OCI-LY1 (cell line): Measurements from ENCODE around the gene PRCD.

ENCODE experiments used
- H2AFZ ChIP-seq: fragments of 200-600 bp; sonication (generic), shearing (Covaris generic); 2 replicates; pipeline ENCODE4 v1.6.0; 2014; ENCODE audit warnings: antibody characterized with exemption, mild to moderate bottlenecking, low read length
- H3F3A ChIP-seq: fragments of 200-600 bp; sonication (generic), shearing (Covaris generic); 2 replicates; pipeline ENCODE4 v1.6.0; 2014; ENCODE audit warnings: mild to moderate bottlenecking, antibody characterized with exemption, low read length, moderate library complexity; ENCODE audit not compliant: insufficient read depth
- H3K27ac ChIP-seq: fragments of 200-600 bp; sonication (generic); 2 replicates; pipeline ENCODE4 v1.5.1; 2014; ENCODE audit warnings: low read length, mixed run types, mild to moderate bottlenecking, low read depth; ENCODE audit not compliant: poor library complexity, severe bottlenecking
- H3K27me3 ChIP-seq: fragments of 200-600 bp; sonication (generic); 2 replicates; pipeline ENCODE4 v1.6.0; 2014; ENCODE audit warnings: antibody characterized with exemption, mild to moderate bottlenecking, low read length, moderate library complexity; ENCODE audit not compliant: insufficient read depth
- H3K36me3 ChIP-seq: fragments of 200-600 bp; sonication (generic); 2 replicates; pipeline ENCODE4 v1.6.1; 2014; ENCODE audit warnings: mild to moderate bottlenecking, antibody characterized with exemption, low read length, moderate library complexity, mixed read lengths; ENCODE audit not compliant: insufficient read depth
- H3K4me1 ChIP-seq: fragments of 200-600 bp; sonication (generic); 2 replicates; pipeline ENCODE4 v1.5.1; 2014; ENCODE audit warnings: mild to moderate bottlenecking, low read length, moderate library complexity; ENCODE audit not compliant: insufficient read depth, severe bottlenecking
- H3K4me2 ChIP-seq: fragments of 200-600 bp; sonication (generic), shearing (Covaris generic); 2 replicates; pipeline ENCODE4 v1.6.1; 2014; ENCODE audit warnings: low read length
- H3K4me3 ChIP-seq: fragments of 200-600 bp; sonication (generic); 2 replicates; pipeline ENCODE4 v1.5.1; 2014; ENCODE audit warnings: low read length, low read depth, mild to moderate bottlenecking, mixed read lengths; ENCODE audit not compliant: poor library complexity, severe bottlenecking
- H3K79me2 ChIP-seq: fragments of 200-600 bp; shearing (Covaris generic); 2 replicates; pipeline ENCODE4 v1.6.1; 2016; ENCODE audit warnings: mixed run types, low read length, mixed read lengths; ENCODE audit not compliant: insufficient read depth
- H3K9ac ChIP-seq: fragments of 200-600 bp; sonication (generic), shearing (Covaris generic); 2 replicates; pipeline ENCODE4 v1.6.1; 2014; ENCODE audit warnings: mild to moderate bottlenecking, low read length, mixed read lengths
- H3K9me2 ChIP-seq: fragments of 200-600 bp; sonication (generic), shearing (Covaris generic); 2 replicates; pipeline ENCODE4 v1.6.1; 2014; ENCODE audit warnings: low read depth, mild to moderate bottlenecking, low read length, mixed read lengths
- H3K9me3 ChIP-seq: fragments of 200-600 bp; shearing (Covaris generic); 2 replicates; pipeline ENCODE4 v1.6.1; 2014; ENCODE audit warnings: low read length, mixed read lengths
- H4K20me1 ChIP-seq: fragments of 200-600 bp; sonication (generic), shearing (Covaris generic); 2 replicates; pipeline ENCODE4 v1.6.0; 2016; ENCODE audit warnings: mild to moderate bottlenecking, low read length; ENCODE audit not compliant: insufficient read depth
- EZH2 ChIP-seq: fragments of 200-600 bp; sonication (generic), shearing (Covaris generic); IDR thresholded peaks from 2 replicates; pipeline ENCODE4 v1.8.0; 2017; ENCODE audit warnings: borderline replicate concordance, mixed run types, mild to moderate bottlenecking, antibody characterized with exemption, low read length, moderate library complexity, mixed read lengths
- TF ChIP-seq, protein P1 (sequence below): fragments of 200-600 bp; sonication (generic), shearing (Covaris generic); IDR thresholded peaks from 2 replicates; pipeline ENCODE4 v1.5.1; 2017; ENCODE audit warnings: mild to moderate bottlenecking, antibody characterized with exemption, low read length, moderate library complexity, mixed read lengths

PRCD gene

GRCh38 chr17:76570457-76570856 is 30.6 kb downstream of the PRCD start:
- no peaks in the 10 kb centered on the region for H3K9me3 ChIP-seq
- TF ChIP-seq EZH2, result no peak
- TF ChIP-seq, protein P1, sequence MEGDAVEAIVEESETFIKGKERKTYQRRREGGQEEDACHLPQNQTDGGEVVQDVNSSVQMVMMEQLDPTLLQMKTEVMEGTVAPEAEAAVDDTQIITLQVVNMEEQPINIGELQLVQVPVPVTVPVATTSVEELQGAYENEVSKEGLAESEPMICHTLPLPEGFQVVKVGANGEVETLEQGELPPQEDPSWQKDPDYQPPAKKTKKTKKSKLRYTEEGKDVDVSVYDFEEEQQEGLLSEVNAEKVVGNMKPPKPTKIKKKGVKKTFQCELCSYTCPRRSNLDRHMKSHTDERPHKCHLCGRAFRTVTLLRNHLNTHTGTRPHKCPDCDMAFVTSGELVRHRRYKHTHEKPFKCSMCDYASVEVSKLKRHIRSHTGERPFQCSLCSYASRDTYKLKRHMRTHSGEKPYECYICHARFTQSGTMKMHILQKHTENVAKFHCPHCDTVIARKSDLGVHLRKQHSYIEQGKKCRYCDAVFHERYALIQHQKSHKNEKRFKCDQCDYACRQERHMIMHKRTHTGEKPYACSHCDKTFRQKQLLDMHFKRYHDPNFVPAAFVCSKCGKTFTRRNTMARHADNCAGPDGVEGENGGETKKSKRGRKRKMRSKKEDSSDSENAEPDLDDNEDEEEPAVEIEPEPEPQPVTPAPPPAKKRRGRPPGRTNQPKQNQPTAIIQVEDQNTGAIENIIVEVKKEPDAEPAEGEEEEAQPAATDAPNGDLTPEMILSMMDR, result no peak
- H3K36me3 ChIP-seq, result peaks cover 15% of the 10 kb centered on the region
- no peak overlapping the region for H3K27ac ChIP-seq
- no peaks in the 10 kb centered on the region for H3K79me2 ChIP-seq
- H3K27me3 ChIP-seq, result no peaks in the 10 kb centered on the region; the same call in 1 of the 2 replicates
- H3K9ac ChIP-seq, result no peak overlapping the region
- no peaks in the 10 kb centered on the region for H3F3A ChIP-seq
- no peaks in the 10 kb centered on the region for H3K9me2 ChIP-seq
- no peak overlapping the region for H3K4me2 ChIP-seq
- H3K4me3 ChIP-seq, result no peak overlapping the region
- H4K20me1 ChIP-seq, result no peaks in the 10 kb centered on the region
- H2AFZ ChIP-seq, result no peak overlapping the region
- H3K4me1 ChIP-seq, result peaks cover 12% of the 10 kb centered on the region

DNA sequence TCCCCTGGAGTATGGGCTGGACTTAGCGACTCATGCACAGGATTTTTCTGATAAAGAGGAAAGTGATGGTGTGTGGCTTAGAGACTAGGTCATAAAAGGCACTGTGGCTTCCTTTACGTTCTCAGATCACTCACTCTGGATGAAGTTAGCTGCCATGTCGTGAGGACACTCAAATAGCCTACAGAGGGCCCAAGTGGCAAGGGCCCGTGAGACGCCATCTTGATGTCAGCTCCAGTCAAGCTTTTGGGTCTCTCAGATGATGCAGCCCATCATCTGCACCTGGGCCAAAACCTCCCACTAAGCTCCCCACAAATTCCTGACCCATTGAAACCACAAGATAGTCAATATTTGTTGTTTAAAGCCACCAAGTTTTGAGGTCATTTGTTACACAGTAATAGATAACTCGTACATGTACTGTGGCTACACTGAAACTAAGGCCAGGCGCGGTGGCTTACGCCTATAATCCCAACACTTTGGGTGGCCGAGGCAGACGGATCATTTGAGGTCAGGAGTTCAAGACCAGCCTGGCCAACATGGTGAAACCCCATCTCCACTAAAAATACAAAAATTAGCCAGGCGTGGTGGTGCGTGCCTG is 31.1 kb downstream of the PRCD start:
- H3K4me3 ChIP-seq, result no peak overlapping the region
- TF ChIP-seq, protein P1, result no peak
- no peak for TF ChIP-seq EZH2
- no peak overlapping the region for H3K27ac ChIP-seq
- no peak overlapping the region for H2AFZ ChIP-seq
- no peak overlapping the region for H3K9ac ChIP-seq
- no peaks in the 10 kb centered on the region for H3K79me2 ChIP-seq
- H3K4me2 ChIP-seq, result no peak overlapping the region
- H3K27me3 ChIP-seq, result no peaks in the 10 kb centered on the region; the same call in 1 of the 2 replicates
- H3K9me3 ChIP-seq, result no peaks in the 10 kb centered on the region
- no peaks in the 10 kb centered on the region for H4K20me1 ChIP-seq
- no peaks in the 10 kb centered on the region for H3F3A ChIP-seq
- H3K36me3 ChIP-seq, result peaks cover 10% of the 10 kb centered on the region
- H3K9me2 ChIP-seq, result no peaks in the 10 kb centered on the region
- peaks cover 12% of the 10 kb centered on the region for H3K4me1 ChIP-seq

- no peaks in the 10 kb centered on the region for H3K79me2 ChIP-seq
- no peaks in the 10 kb centered on the region for H3K36me3 ChIP-seq
- peaks cover 7% of the 10 kb centered on the region for H3K4me1 ChIP-seq
- H3K9ac ChIP-seq, result no peak overlapping the region
- no peak overlapping the region for H3K4me3 ChIP-seq
- H3K4me2 ChIP-seq, result no peak overlapping the region
- H3K9me3 ChIP-seq, result no peaks in the 10 kb centered on the region
- no peak overlapping the region for H3K27ac ChIP-seq
- TF ChIP-seq, protein P1, result no peak
- no peak for TF ChIP-seq EZH2
- no peaks in the 10 kb centered on the region; the same call in 1 of the 2 replicates for H3K27me3 ChIP-seq
- no peaks in the 10 kb centered on the region for H3K9me2 ChIP-seq
- H3F3A ChIP-seq, result no peaks in the 10 kb centered on the region
- H2AFZ ChIP-seq, result no peak overlapping the region
- H4K20me1 ChIP-seq, result no peaks in the 10 kb centered on the region
Measured at GRCh38 chr17:76572201-76572910, 32.5 kb downstream of the PRCD start.
